GM21423 (cell line): Measurements from ENCODE around the gene OMP.

Experiments
- ATAC-seq: cut with Tn5 transposase; IDR thresholded peaks from one replicate; pipeline ENCODE4 v1.9.1; 2021; ENCODE audit warnings: mild to moderate bottlenecking, moderate library complexity; ENCODE audit not compliant: unreplicated experiment

OMP gene

GRCh38 chr11:77100166-77101042 lies 2.2 kb upstream of the OMP start:
- no peak for ATAC-seq

- ATAC-seq: no peak
These were observed 1.6 kb upstream of the OMP start for GRCh38 chr11:77101043-77101537.

GRCh38 chr11:77103319-77103718 lies 679 bp downstream of the OMP start:
- no peak for ATAC-seq

- ATAC-seq: no peak
These were observed 2.1 kb downstream of the OMP start for GRCh38 chr11:77104727-77105126.

- no peak for ATAC-seq
These were observed 3.7 kb downstream of the OMP start for GRCh38 chr11:77106321-77106720.

GRCh38 chr11:77106759-77107158 lies 4.1 kb downstream of the OMP start:
- ATAC-seq: no peak

- no peak for ATAC-seq
These were observed 5.3 kb downstream of the OMP start for GRCh38 chr11:77107950-77108349.

GRCh38 chr11:77108436-77108835 lies 5.8 kb downstream of the OMP start:
- no peak for ATAC-seq

- ATAC-seq: no peak
These were observed 6.8 kb downstream of the OMP start for GRCh38 chr11:77109236-77110019.

- no peak for ATAC-seq
These were observed 8.2 kb downstream of the OMP start for GRCh38 chr11:77110836-77111235.

GRCh38 chr11:77111277-77111676 lies 8.6 kb downstream of the OMP start:
- ATAC-seq: no peak

GRCh38 chr11:77111946-77112345 lies 9.3 kb downstream of the OMP start:
- no peak for ATAC-seq

- ATAC-seq: no peak
These were observed 10.2 kb downstream of the OMP start for GRCh38 chr11:77112641-77113381.

- ATAC-seq: no peak
These were observed 10.9 kb downstream of the OMP start for GRCh38 chr11:77113382-77114088.

GRCh38 chr11:77114089-77114463 lies 11.4 kb downstream of the OMP start:
- no peak for ATAC-seq

GRCh38 chr11:77115181-77115611 lies 12.6 kb downstream of the OMP start:
- no peak for ATAC-seq

- no peak for ATAC-seq
These were observed 13.3 kb downstream of the OMP start for GRCh38 chr11:77115956-77116355.

GRCh38 chr11:77117492-77117891 lies 14.9 kb downstream of the OMP start:
- no peak for ATAC-seq

- no peak for ATAC-seq
These were observed 15.4 kb downstream of the OMP start for GRCh38 chr11:77118086-77118485.

- ATAC-seq: no peak
These were observed 16.3 kb downstream of the OMP start for GRCh38 chr11:77118971-77119370.

- no peak for ATAC-seq
These were observed 16.9 kb downstream of the OMP start for GRCh38 chr11:77119531-77119936.
